HEK293 (cell line): ENCODE data around the gene PLEKHB2.
A peak's percentile ranks its signal among the peaks of the same experiment; 100 is the strongest.

Experiments
- CTCF ChIA-PET: fragments of 350-600 bp; formaldehyde crosslinking; extraction: SDS; loops from one replicate; lab custom pipeline; 2021; ENCODE audit warnings: antibody characterized with exemption; lab: Yijun Ruan, JAX
- POLR2A ChIA-PET: fragments of 300-600 bp; formaldehyde crosslinking; extraction: SDS; loops from one replicate; lab custom pipeline; 2020; ENCODE audit warnings: antibody characterized with exemption, inconsistent platforms; lab: Yijun Ruan, JAX
- H3K27ac ChIP-seq: fragments of 200-500 bp; sonication (Bioruptor generic); 2 replicates; pipeline ENCODE4 v1.5.1; 2014; ENCODE audit warnings: low read depth, low read length, control low read depth, inconsistent platforms; ENCODE audit errors: extremely low read depth
- H3K36me3 ChIP-seq, 2 experiments: fragments of 200-500 bp in 1 of 2; sonication (Bioruptor generic) in 1 of 2; 1 replicate in 1 of 2; 2 replicates in 1 of 2; pipeline ENCODE4 v1.5.1; 2014 to 2017; ENCODE audit warnings: inconsistent platforms in 2 of 2, low read length in 2 of 2; ENCODE audit not compliant: control insufficient read depth in 2 of 2, insufficient read depth in 1 of 2
- H3K4me1 ChIP-seq: fragments of 200-500 bp; sonication (Bioruptor generic); 2 replicates; pipeline ENCODE4 v1.5.1; 2014; ENCODE audit warnings: mild to moderate bottlenecking, low read length, inconsistent platforms; ENCODE audit not compliant: control insufficient read depth, insufficient read depth
- H3K4me3 ChIP-seq: 2 replicates; pipeline ENCODE4 v1.5.1; 2011; ENCODE audit warnings: low read depth, mild to moderate bottlenecking, control low read depth, low read length, moderate library complexity
- H3K9me3 ChIP-seq: fragments of 200-500 bp; sonication (Bioruptor generic); 2 replicates; pipeline ENCODE4 v1.5.1; 2014; ENCODE audit warnings: low read depth, low read length, inconsistent platforms; ENCODE audit not compliant: control insufficient read depth, insufficient read depth
- KLF9 ChIP-seq: fragments of 450-650 bp; formaldehyde crosslinking; IDR thresholded peaks from 2 replicates; pipeline ENCODE4 v1.5.1; 2016; ENCODE audit warnings: missing biosample characterization, missing genetic modification characterization, low read depth
- SP7 ChIP-seq: fragments of 450-650 bp; formaldehyde crosslinking; IDR thresholded peaks from 2 replicates; pipeline ENCODE4 v1.5.1; 2016; ENCODE audit warnings: missing biosample characterization, missing genetic modification characterization
- ZFHX2 ChIP-seq: fragments of 450-650 bp; formaldehyde crosslinking; conservative IDR thresholded peaks from 2 replicates; pipeline ENCODE4 v1.5.1; 2016; ENCODE audit warnings: missing biosample characterization, missing genetic modification characterization
- ZNF10 ChIP-seq: fragments of 450-650 bp; formaldehyde crosslinking; IDR thresholded peaks from 2 replicates; pipeline ENCODE4 v1.5.1; 2017; ENCODE audit warnings: missing biosample characterization, missing genetic modification characterization
- ZNF114 ChIP-seq: fragments of 450-650 bp; formaldehyde crosslinking; IDR thresholded peaks from 2 replicates; pipeline ENCODE4 v1.5.0; 2017; ENCODE audit warnings: missing biosample characterization, missing genetic modification characterization
- ZNF16 ChIP-seq: fragments of 450-650 bp; formaldehyde crosslinking; IDR thresholded peaks from 2 replicates; pipeline ENCODE4 v1.5.1; 2016; ENCODE audit warnings: low read depth, missing biosample characterization, missing genetic modification characterization
- ZNF266 ChIP-seq: fragments of 450-650 bp; formaldehyde crosslinking; IDR thresholded peaks from 2 replicates; pipeline ENCODE4 v1.5.1; 2016; ENCODE audit warnings: missing biosample characterization, missing genetic modification characterization, low read depth
- ZNF37A ChIP-seq: fragments of 450-650 bp; IDR thresholded peaks from 2 replicates; pipeline ENCODE4 v1.5.1; 2018; ENCODE audit warnings: missing biosample characterization, missing genetic modification characterization
- ZNF423 ChIP-seq: fragments of 450-650 bp; formaldehyde crosslinking; IDR thresholded peaks from 2 replicates; pipeline ENCODE4 v1.5.1; 2016; ENCODE audit warnings: missing biosample characterization, missing genetic modification characterization
- ZNF426 ChIP-seq: fragments of 450-650 bp; formaldehyde crosslinking; IDR thresholded peaks from 2 replicates; pipeline ENCODE4 v1.5.1; 2017; ENCODE audit warnings: missing biosample characterization, missing genetic modification characterization, mild to moderate bottlenecking, inconsistent platforms, moderate library complexity
- ZNF433 ChIP-seq: fragments of 450-650 bp; formaldehyde crosslinking; IDR thresholded peaks from 2 replicates; pipeline ENCODE4 v1.5.1; 2016; ENCODE audit warnings: missing biosample characterization, missing genetic modification characterization, low read depth
- ZNF510 ChIP-seq: fragments of 450-650 bp; formaldehyde crosslinking; IDR thresholded peaks from 2 replicates; pipeline ENCODE4 v1.5.1; 2018; ENCODE audit warnings: mild to moderate bottlenecking, missing genetic modification characterization, missing biosample characterization; ENCODE audit not compliant: insufficient replicate concordance
- ZNF548 ChIP-seq: fragments of 450-650 bp; formaldehyde crosslinking; IDR thresholded peaks from 2 replicates; pipeline ENCODE4 v1.5.1; 2016; ENCODE audit warnings: missing biosample characterization, missing genetic modification characterization
- ZNF626 ChIP-seq: fragments of 450-650 bp; sonication (Bioruptor Pico); formaldehyde crosslinking; IDR thresholded peaks from 2 replicates; pipeline ENCODE4 v1.5.1; 2018; ENCODE audit warnings: missing biosample characterization, missing genetic modification characterization, inconsistent platforms
- ZNF664 ChIP-seq: fragments of 450-650 bp; formaldehyde crosslinking; IDR thresholded peaks from 2 replicates; pipeline ENCODE4 v1.5.1; 2016; ENCODE audit warnings: missing biosample characterization, missing genetic modification characterization
- TF ChIP-seq, protein P1 (sequence below): fragments of 450-650 bp; formaldehyde crosslinking; IDR thresholded peaks from 2 replicates; pipeline ENCODE4 v1.5.1; 2016; ENCODE audit warnings: missing biosample characterization, missing genetic modification characterization
- TF ChIP-seq, protein P2 (sequence below): fragments of 450-650 bp; formaldehyde crosslinking; IDR thresholded peaks from 2 replicates; pipeline ENCODE4 v1.5.1; 2016; ENCODE audit warnings: missing biosample characterization, missing genetic modification characterization
- TF ChIP-seq, protein P3 (sequence below): fragments of 450-650 bp; formaldehyde crosslinking; IDR thresholded peaks from 2 replicates; pipeline ENCODE4 v1.5.1; 2016; ENCODE audit warnings: missing biosample characterization, missing genetic modification characterization
- TF ChIP-seq, protein P4 (sequence below): fragments of 450-650 bp; formaldehyde crosslinking; IDR thresholded peaks from 2 replicates; pipeline ENCODE4 v1.5.1; 2016; ENCODE audit warnings: missing biosample characterization, missing genetic modification characterization

PLEKHB2 gene

DNA sequence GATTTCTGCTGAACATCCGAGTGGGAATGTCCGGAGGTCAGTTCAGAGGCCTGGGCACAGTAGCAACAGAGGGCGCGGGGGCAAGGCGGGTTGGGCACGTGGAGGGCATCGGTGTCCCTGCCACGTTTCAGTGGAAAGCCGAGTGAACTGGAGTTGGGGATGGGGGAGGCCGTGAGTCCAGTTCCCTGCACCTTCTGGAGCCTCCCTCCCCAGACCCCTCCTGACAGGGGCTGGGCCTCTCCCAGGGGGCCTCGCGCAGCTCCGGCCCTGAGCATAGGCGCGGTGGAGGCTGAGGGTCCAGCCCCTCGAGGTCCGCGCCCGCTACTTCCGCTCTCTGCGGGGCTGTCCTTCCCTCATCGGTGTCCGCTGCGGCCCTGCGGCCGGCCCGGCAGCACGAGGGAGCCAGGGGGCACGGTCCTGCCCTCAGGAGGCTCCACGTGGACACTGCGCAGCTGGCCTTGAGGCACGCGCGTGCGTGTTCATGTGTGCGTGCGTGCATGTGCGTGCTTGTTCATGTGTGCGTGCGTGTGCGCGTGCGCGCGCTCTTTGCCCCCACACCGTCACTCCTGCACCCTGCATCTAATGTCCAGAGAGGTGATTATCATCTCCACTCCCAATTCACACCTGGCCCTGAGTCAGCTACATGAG, 50.2 kb downstream of the PLEKHB2 start (continued):
- TF ChIP-seq, protein P1, sequence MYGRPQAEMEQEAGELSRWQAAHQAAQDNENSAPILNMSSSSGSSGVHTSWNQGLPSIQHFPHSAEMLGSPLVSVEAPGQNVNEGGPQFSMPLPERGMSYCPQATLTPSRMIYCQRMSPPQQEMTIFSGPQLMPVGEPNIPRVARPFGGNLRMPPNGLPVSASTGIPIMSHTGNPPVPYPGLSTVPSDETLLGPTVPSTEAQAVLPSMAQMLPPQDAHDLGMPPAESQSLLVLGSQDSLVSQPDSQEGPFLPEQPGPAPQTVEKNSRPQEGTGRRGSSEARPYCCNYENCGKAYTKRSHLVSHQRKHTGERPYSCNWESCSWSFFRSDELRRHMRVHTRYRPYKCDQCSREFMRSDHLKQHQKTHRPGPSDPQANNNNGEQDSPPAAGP, result no peak
- no peak for TF ChIP-seq ZNF16 (tag by site-specific recombination)
- TF ChIP-seq ZNF37A, result no peak
- no peak for TF ChIP-seq ZNF266 (tag by site-specific recombination)
- TF ChIP-seq SP7 (tag by site-specific recombination), result no peak
- no peak for TF ChIP-seq ZNF433
- TF ChIP-seq ZNF426 (tag by site-specific recombination), result no peak
- no peak for TF ChIP-seq ZNF114 (tag by site-specific recombination)
- TF ChIP-seq, protein P2, sequence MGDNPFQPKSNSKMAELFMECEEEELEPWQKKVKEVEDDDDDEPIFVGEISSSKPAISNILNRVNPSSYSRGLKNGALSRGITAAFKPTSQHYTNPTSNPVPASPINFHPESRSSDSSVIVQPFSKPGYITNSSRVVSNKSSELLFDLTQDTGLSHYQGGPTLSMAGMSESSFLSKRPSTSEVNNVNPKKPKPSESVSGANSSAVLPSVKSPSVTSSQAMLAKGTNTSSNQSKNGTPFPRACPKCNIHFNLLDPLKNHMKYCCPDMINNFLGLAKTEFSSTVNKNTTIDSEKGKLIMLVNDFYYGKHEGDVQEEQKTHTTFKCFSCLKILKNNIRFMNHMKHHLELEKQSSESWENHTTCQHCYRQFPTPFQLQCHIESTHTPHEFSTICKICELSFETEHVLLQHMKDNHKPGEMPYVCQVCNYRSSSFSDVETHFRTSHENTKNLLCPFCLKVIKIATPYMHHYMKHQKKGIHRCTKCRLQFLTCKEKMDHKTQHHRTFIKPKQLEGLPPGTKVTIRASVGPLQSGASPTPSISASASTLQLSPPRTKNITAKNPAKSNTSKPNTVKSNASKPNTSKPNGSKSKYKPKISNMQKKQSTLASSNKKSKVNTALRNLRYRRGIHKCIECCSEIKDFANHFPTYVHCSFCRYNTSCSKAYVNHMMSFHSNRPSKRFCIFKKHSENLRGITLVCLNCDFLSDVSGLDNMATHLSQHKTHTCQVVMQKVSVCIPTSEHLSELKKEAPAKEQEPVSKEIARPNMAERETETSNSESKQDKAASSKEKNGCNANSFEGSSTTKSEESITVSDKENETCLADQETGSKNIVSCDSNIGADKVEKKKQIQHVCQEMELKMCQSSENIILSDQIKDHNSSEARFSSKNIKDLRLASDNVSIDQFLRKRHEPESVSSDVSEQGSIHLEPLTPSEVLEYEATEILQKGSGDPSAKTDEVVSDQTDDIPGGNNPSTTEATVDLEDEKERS, result no peak
- TF ChIP-seq ZNF626, result no peak
- TF ChIP-seq ZNF10 (tag by site-specific recombination), result no peak

DNA sequence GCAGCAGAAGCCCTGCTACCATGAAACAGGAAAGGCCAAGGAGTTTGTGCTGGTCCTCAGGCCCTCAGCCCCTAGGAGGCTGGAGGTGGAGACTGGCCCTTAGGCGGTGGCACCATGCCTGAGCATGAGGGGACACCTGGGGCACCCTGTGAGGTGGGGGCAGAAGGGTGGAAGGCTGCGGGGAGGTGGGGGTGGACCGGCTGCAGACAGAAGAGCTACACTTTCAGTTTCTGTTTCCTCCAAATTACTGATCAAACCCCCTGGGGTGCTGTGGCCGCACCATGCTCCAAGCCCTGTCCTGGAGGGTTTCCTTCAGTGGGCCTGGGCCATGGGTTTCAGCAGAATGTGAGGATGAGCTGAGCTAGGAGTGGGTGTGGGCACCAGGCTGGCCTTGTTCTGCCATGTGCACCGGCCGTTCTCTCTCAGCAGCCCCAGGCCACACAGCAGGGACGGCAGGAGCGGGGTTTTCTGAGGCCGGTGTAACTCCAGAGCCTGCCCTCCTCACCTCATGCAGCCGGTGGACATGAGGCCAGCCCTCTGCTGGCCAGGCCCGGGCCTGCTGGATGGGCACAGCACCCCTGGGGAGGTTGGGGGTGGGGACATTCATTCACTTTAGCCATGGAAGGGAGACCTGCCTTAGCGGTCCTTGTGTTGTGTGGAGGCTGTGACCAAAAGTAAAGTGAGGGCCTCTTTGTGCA, 51.5 kb downstream of the PLEKHB2 start:
- CTCF ChIA-PET, result no interaction called here
- TF ChIP-seq KLF9, result no peak
- TF ChIP-seq ZNF423 (tag by site-specific recombination), result no peak
- TF ChIP-seq, protein P3, sequence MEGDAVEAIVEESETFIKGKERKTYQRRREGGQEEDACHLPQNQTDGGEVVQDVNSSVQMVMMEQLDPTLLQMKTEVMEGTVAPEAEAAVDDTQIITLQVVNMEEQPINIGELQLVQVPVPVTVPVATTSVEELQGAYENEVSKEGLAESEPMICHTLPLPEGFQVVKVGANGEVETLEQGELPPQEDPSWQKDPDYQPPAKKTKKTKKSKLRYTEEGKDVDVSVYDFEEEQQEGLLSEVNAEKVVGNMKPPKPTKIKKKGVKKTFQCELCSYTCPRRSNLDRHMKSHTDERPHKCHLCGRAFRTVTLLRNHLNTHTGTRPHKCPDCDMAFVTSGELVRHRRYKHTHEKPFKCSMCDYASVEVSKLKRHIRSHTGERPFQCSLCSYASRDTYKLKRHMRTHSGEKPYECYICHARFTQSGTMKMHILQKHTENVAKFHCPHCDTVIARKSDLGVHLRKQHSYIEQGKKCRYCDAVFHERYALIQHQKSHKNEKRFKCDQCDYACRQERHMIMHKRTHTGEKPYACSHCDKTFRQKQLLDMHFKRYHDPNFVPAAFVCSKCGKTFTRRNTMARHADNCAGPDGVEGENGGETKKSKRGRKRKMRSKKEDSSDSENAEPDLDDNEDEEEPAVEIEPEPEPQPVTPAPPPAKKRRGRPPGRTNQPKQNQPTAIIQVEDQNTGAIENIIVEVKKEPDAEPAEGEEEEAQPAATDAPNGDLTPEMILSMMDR (tag by site-specific recombination), result 0 out of 2 replicates have a peak, but pooled peaks have one; percentile 12
- TF ChIP-seq ZNF664 (tag by site-specific recombination), result no peak
- no peak for TF ChIP-seq ZFHX2 (tag by site-specific recombination)
- TF ChIP-seq ZNF510, result no peak
- no peak for TF ChIP-seq ZNF548 (tag by site-specific recombination)
- TF ChIP-seq, protein P4, sequence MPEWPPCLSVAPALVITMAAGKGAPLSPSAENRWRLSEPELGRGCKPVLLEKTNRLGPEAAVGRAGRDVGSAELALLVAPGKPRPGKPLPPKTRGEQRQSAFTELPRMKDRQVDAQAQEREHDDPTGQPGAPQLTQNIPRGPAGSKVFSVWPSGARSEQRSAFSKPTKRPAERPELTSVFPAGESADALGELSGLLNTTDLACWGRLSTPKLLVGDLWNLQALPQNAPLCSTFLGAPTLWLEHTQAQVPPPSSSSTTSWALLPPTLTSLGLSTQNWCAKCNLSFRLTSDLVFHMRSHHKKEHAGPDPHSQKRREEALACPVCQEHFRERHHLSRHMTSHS (tag by site-specific recombination), result no peak
- TF ChIP-seq, all 188 proteins: peak for 1
- Histone ChIP-seq H3K4me3 (no peak overlapping the region), H3K36me3 (no peaks in the 10 kb centered on the region), H3K4me1 (no peaks in the 10 kb centered on the region), H3K9me3 (no peaks in the 10 kb centered on the region), H3K27ac (no peak overlapping the region)
- POLR2A ChIA-PET, result no interaction called here
